GM12865 (cell line): ENCODE data around the gene RHOU.
"Not testable (repeated sequence)": the region's sequence is repeated elsewhere in the genome, so short reads cannot be mapped to it uniquely, and the experiment has no call there.

Experiments used
- DNase-seq: peaks from one replicate; pipeline ENCODE4 v3.0.0; 2010; ENCODE audit warnings: low read depth
- H3K4me3 ChIP-seq: 2 replicates; pipeline ENCODE4 v1.5.1; 2011; ENCODE audit warnings: mild to moderate bottlenecking, low read depth, low read length, control low read depth
- TF ChIP-seq, protein P1 (sequence below): IDR thresholded peaks from 2 replicates; pipeline ENCODE4 v1.5.1; 2011; ENCODE audit warnings: low read length, control low read depth, low read depth, inconsistent platforms; ENCODE audit not compliant: insufficient read depth; ENCODE audit errors: missing control alignments

RHOU gene

GRCh38 chr1:228767636-228768354 lies 32.5 kb downstream of the RHOU start:
- no peak overlapping the region for H3K4me3 ChIP-seq
- no peak for DNase-seq
- TF ChIP-seq, protein P1, sequence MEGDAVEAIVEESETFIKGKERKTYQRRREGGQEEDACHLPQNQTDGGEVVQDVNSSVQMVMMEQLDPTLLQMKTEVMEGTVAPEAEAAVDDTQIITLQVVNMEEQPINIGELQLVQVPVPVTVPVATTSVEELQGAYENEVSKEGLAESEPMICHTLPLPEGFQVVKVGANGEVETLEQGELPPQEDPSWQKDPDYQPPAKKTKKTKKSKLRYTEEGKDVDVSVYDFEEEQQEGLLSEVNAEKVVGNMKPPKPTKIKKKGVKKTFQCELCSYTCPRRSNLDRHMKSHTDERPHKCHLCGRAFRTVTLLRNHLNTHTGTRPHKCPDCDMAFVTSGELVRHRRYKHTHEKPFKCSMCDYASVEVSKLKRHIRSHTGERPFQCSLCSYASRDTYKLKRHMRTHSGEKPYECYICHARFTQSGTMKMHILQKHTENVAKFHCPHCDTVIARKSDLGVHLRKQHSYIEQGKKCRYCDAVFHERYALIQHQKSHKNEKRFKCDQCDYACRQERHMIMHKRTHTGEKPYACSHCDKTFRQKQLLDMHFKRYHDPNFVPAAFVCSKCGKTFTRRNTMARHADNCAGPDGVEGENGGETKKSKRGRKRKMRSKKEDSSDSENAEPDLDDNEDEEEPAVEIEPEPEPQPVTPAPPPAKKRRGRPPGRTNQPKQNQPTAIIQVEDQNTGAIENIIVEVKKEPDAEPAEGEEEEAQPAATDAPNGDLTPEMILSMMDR = no peak

GRCh38 chr1:228768355-228769000 lies 33.2 kb downstream of the RHOU start:
- H3K4me3 ChIP-seq = no peak overlapping the region
- DNase-seq = no peak
- TF ChIP-seq, protein P1 = no peak

DNA sequence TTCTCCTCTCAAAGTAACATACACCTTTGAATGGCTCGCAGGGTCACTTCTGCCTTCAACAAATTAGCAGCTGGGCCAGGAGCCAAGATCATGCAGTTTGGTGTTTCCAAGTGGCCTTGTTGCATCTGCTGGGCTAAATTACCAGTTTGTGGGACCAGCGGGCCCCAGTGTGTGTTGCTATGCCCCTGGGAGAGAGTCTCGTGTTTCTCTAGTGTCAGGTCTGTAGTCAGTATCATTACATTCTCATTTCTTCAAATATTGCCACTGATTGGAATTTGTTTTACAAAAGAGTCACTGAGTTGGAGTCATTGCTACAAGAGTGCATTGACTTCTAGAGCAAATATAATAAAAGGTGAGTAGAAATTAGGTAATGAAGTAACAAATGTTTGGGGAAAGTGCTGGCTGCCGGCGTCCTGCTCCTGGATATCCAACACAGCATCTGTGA lies 35.5 kb downstream of the RHOU start:
- no peak overlapping the region for H3K4me3 ChIP-seq
- DNase-seq = no peak
- TF ChIP-seq, protein P1 = no peak

GRCh38 chr1:228772516-228773212 lies 37.4 kb downstream of the RHOU start:
- no peak for DNase-seq
- H3K4me3 ChIP-seq = no peak overlapping the region
- TF ChIP-seq, protein P1 = no peak

- DNase-seq, H3K4me3 ChIP-seq: not testable (repeated sequence)
Observed at GRCh38 chr1:228775946-228776345, 40.7 kb downstream of the RHOU start.

DNA sequence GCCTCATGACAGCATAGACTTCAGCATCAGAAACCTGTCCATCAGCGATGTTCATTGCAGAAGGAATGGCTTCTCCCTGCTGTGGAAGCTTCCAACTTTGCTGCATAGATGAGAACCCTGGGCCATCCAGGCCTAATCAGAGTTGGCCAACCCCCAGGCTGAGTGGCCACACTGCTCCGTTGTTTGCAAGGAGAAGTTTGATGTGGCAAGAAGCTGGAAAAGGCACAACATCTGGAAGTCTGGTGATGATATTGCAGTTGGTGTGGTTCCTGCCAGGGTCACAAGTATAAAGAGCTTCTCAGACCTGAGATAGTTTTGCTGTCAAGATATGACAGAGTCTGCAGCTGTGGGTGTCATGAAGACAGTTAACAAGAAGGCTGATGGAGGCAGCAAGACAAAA lies 41.2 kb downstream of the RHOU start:
- H3K4me3 ChIP-seq = no peak overlapping the region
- no peak for DNase-seq
- TF ChIP-seq, protein P1 = no peak

GRCh38 chr1:228777236-228777635 lies 42.0 kb downstream of the RHOU start:
- no peak for DNase-seq
- TF ChIP-seq, protein P1 = no peak
- no peak overlapping the region for H3K4me3 ChIP-seq
